Measurements from ENCODE around the gene CDC25B. TPM values are rescaled to one million over a fixed set of nuclear protein-coding genes. Genes with fewer than 3 reads are reported as not detected.

The CDC25B gene
- total RNA-seq, 3 donors from 2014 or later (not counting 1 experiment from before 2014, with no cell fraction given): 123 to 147 (median 143) TPM

- DNase-seq (no peak), ATAC-seq (no peak)
- Mint-ChIP-seq H3K27me3 (ENCODE audit: low read depth in 2 of 2) (no peaks in the 10 kb centered on the region), H3K36me3 (no peaks in the 10 kb centered on the region), H3K27ac (no peak overlapping the region), H3K4me3 (no peak overlapping the region), H3K9me3 (no peaks in the 10 kb centered on the region), H3K4me1 (peaks cover 0 to 4% of the 10 kb centered on the region in 2 donors)
- intact Hi-C loops (cut with micrococcal nuclease): loop anchor here (1.0 kb wide), 2 partner anchors 102 to 332 kb away; no protein-coding TSS in a partner anchor
- no peaks in the 10 kb centered on the region for H3K4me1 ChIP-seq (ENCODE audit: control insufficient read depth, insufficient read depth, low read length)
- H3K27ac ChIP-seq (ENCODE audit: low read length): no peak overlapping the region
- H3K27me3 ChIP-seq (ENCODE audit: control insufficient read depth, insufficient read depth, low read length): no peaks in the 10 kb centered on the region
- H3K36me3 ChIP-seq (ENCODE audit: control insufficient read depth, insufficient read depth, low read length): no peaks in the 10 kb centered on the region
- H3K4me3 ChIP-seq (ENCODE audit: low read length): no peak overlapping the region
- 92% methylated on average over 20 of the region's 26 CpGs for WGBS (ENCODE audit: insufficient coverage)
- TF ChIP-seq, protein P1, sequence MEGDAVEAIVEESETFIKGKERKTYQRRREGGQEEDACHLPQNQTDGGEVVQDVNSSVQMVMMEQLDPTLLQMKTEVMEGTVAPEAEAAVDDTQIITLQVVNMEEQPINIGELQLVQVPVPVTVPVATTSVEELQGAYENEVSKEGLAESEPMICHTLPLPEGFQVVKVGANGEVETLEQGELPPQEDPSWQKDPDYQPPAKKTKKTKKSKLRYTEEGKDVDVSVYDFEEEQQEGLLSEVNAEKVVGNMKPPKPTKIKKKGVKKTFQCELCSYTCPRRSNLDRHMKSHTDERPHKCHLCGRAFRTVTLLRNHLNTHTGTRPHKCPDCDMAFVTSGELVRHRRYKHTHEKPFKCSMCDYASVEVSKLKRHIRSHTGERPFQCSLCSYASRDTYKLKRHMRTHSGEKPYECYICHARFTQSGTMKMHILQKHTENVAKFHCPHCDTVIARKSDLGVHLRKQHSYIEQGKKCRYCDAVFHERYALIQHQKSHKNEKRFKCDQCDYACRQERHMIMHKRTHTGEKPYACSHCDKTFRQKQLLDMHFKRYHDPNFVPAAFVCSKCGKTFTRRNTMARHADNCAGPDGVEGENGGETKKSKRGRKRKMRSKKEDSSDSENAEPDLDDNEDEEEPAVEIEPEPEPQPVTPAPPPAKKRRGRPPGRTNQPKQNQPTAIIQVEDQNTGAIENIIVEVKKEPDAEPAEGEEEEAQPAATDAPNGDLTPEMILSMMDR (IDR thresholded peaks at IDR 0.05): no peak
- no peaks in the 10 kb centered on the region for H3K9me3 ChIP-seq (ENCODE audit: control insufficient read depth, insufficient read depth, low read length)
Measured at GRCh38 chr20:3753501-3754275, 42.4 kb upstream of the CDC25B start.

DNA sequence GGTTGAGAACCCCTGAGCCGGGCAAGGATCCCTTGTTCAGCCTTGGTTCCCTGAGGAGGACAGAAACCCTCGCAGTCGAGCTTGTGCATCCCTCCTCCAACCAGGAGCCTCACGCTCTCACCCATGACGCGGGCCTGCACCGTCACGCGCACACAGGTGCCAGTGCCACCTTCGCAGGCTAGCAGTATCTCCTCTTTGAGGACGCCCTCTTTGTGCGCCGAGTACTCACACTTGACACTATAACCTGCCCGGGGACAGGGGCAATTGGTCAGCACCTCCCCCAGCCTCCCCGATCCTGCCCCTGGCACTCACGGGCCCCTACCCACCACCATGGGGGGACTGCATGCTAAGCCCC lies 41.9 kb upstream of the CDC25B start:
- TF ChIP-seq, protein P1 (IDR thresholded peaks at IDR 0.05): no peak
- intact Hi-C loops (cut with micrococcal nuclease): no loop called here
- H3K4me3 ChIP-seq (ENCODE audit: low read length): no peak overlapping the region
- no peaks in the 10 kb centered on the region for H3K4me1 ChIP-seq (ENCODE audit: control insufficient read depth, insufficient read depth, low read length)
- no peak for ATAC-seq
- H3K36me3 ChIP-seq (ENCODE audit: control insufficient read depth, insufficient read depth, low read length): no peaks in the 10 kb centered on the region
- no peaks in the 10 kb centered on the region for H3K27me3 Mint-ChIP-seq (ENCODE audit: low read depth in 2 of 2)
- no peaks in the 10 kb centered on the region for H3K36me3 Mint-ChIP-seq
- H3K9me3 Mint-ChIP-seq: no peaks in the 10 kb centered on the region
- H3K27ac Mint-ChIP-seq: no peak overlapping the region
- peaks cover 0 to 4% of the 10 kb centered on the region in 2 donors for H3K4me1 Mint-ChIP-seq
- 93% methylated on average over 16 of the region's 16 CpGs for WGBS (ENCODE audit: insufficient coverage)
- H3K9me3 ChIP-seq (ENCODE audit: control insufficient read depth, insufficient read depth, low read length): no peaks in the 10 kb centered on the region
- DNase-seq: no peak
- no peak overlapping the region for H3K27ac ChIP-seq (ENCODE audit: low read length)
- no peaks in the 10 kb centered on the region for H3K27me3 ChIP-seq (ENCODE audit: control insufficient read depth, insufficient read depth, low read length)
- H3K4me3 Mint-ChIP-seq: no peak overlapping the region

DNA sequence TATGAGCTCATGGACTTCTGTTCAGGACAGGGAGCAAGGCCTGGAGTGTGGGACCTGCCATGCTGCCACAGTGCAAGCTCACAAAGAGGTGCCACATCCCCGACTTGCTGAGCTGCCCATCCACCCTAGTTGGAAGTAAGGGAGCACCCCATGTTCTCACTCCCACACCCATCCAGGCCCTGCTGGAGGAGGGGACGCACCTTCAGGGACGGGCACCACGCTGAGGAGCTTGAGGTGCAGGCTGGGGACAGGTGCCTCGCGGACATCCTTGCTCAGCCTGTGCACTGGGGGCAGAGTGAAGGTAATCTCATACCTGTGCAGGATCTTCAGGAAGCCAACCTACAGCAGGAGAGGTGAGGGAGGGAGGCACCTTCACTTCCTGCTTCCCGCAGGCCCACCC lies 40.8 kb upstream of the CDC25B start:
- ATAC-seq: no peak
- no peaks in the 10 kb centered on the region for H3K9me3 ChIP-seq (ENCODE audit: control insufficient read depth, insufficient read depth, low read length)

More for the DNA sequence above, 40.8 kb upstream of the CDC25B start:
- intact Hi-C loops (cut with micrococcal nuclease): no loop called here
- H3K4me1 ChIP-seq (ENCODE audit: control insufficient read depth, insufficient read depth, low read length): no peaks in the 10 kb centered on the region
- Mint-ChIP-seq H3K4me1 (peaks cover 0 to 4% of the 10 kb centered on the region in 2 donors), H3K27ac (no peak overlapping the region), H3K4me3 (no peak overlapping the region), H3K27me3 (ENCODE audit: low read depth in 2 of 2) (no peaks in the 10 kb centered on the region), H3K9me3 (no peaks in the 10 kb centered on the region), H3K36me3 (no peaks in the 10 kb centered on the region)
- DNase-seq: no peak
- H3K27ac ChIP-seq (ENCODE audit: low read length): no peak overlapping the region
- H3K36me3 ChIP-seq (ENCODE audit: control insufficient read depth, insufficient read depth, low read length): no peaks in the 10 kb centered on the region
- 91% methylated on average over 7 of the region's 7 CpGs for WGBS (ENCODE audit: insufficient coverage)
- H3K4me3 ChIP-seq (ENCODE audit: low read length): no peak overlapping the region
- no peaks in the 10 kb centered on the region for H3K27me3 ChIP-seq (ENCODE audit: control insufficient read depth, insufficient read depth, low read length)
- TF ChIP-seq, protein P1 (IDR thresholded peaks at IDR 0.05): no peak
